HT1080 (cell line): ENCODE data around the gene MPRIP. TPM values are rescaled to one million over a fixed set of nuclear protein-coding genes. Genes with fewer than 3 reads are reported as not detected.

Source experiments
- DNase-seq: peaks from one replicate; pipeline ENCODE4 v3.0.0-alpha.2; 2015; ENCODE audit warnings: low read depth
- small RNA-seq: library from RNA; depleted of rRNA; stranded (forward); fragments of <200 nt; gene quantifications from one replicate; pipeline ENCODE3, GENCODE V24; 2014
- total RNA-seq: library from RNA; depleted of rRNA; stranded (reverse); fragments of >200 nt; shearing (Covaris generic); gene quantifications from 2 replicates; pipeline ENCODE4 v1.2.3, GENCODE V29; 2014; rRNA removed

Gene MPRIP
- total RNA-seq, 1 experiment from 2014 or later, result 340 TPM

- no peak for DNase-seq
Observed at GRCh38 chr17:17228521-17229279, 186.4 kb downstream of the MPRIP start.

DNA sequence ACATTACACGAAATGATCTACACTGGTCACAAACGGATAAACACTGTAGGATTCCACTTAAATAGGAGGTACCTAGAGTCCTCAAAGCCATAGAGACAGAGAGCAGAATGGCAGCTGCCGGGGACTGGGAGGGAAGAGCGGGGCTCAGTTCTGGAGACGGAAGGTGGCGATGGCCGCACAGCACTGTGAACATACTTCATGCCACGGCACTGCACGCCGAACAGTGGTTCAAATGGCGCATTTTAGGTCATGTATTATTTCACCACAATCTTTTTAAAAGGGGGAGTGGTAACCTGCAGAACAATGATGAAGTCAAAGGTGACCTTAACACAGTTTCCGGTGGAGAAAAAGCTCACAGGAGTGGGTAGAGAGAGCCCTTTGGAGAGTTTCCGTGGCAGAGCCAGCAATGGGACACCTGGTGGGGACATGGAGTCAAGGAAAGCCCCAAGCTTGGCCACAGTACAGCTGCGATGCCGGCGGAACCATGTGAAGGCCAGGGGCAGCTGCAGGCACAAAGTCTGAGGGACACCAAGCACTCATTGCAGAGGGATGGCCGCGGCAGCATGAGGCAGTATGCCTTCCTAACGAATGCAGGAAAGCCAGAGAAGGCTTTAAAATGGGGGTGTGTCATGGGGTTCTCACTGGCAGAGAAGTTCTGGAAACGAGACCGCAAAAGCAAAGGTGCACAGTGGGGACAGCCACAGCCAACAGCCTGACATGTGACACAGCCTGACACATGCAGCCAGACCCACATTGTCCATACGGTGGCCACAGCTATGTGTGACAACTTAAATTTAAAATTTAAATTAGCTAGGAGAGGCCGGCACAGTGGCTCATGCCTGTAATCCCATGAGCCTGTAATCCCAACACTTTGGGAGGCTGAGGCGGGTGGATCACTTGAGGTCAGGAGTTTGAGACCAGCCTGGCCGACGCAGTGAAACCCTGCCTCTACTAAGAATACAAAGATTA is 187.4 kb downstream of the MPRIP start:
- DNase-seq, result no peak

GRCh38 chr17:17231621-17232302 is 189.5 kb downstream of the MPRIP start:
- DNase-seq, result no peak

- DNase-seq, result no peak
Observed at GRCh38 chr17:17232303-17232621, 190.0 kb downstream of the MPRIP start.

DNA sequence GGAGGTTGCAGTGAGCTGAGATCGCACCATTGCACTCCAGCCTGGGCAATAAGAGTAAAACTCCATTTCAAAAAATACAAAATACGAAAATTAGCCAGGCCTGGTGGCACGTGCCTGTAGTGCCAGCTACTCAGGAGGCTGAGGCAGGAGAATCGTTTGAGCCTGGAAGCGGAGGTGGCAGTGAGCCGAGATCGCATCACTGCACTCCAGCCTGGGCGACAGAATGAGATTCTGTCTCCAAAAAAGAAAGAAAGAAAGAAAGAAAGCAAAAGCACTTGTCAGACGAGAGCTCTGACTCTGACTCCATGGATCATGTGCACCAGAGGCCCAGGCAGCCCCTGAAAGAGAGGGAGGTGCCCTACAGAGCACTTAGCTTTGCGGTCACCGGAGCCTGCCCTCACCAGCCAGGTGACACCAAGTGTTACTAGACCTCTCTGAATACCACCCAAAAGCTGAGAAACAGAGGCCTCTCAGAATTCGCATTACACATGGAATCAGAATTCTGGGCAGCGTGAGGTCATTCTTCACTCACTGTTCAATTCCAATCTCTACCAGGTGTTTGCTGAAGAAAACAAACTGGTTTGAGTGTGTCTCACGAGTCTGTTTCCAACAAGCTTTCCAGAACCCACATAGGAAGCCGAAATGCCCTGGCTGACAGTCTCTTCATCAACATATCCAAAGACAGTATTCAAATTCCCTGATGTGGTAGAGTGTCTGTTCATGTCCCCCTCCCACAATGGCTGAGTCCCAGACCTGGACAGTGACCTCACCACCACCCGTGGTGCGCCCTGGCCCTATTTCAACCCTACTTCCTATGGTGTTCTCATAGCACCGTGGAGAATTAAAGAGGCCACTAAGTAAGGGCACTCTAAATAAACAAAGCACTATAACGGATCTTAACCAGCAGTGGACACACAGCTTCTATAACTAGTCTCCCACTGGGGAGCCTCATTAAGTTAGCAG is 193.2 kb downstream of the MPRIP start:
- peak; percentile 32 for DNase-seq

- DNase-seq, result peak; percentile 35
Observed at GRCh38 chr17:17236295-17237025, 194.2 kb downstream of the MPRIP start.

DNA sequence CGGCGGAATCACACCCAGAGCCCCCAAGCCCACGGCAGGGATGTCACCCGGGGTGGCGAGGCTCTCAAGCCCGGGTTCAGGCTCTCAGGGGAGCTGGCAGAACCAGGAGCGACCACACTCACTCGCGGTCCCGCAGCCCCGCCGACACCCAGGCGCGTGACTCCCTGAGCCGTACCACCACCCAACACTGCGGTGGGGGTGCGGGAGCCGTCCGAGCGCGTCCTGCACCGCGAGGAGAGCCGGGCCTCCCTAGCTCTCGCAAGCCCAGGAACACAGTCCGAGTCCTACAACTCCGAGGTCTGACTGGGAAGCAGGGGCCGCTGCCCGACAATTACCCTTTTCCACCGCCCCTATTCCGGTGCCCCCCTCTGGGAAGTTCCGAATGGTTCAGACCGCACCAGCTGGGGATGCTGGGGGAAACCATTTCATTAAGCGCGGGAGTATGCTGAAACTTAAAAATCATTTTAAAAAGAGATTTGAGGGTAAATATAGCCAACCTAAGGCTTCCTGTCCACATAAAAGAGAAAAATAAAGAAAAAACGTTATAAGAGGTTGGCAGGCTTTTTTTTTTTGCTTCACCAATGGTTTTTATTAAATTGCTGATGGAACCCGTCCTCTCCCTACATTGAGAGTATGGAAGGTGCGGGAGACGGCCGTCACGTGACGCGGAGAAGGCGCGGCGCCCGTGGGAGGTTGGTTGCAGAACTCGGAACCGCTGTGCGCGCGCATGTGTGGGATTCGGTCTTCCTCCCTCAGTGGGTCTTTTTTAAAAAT is 195.0 kb downstream of the MPRIP start, which contains the start of gene FLCN:
Gene FLCN, minus strand, starts transcription at position 143 of the 774 bp plus-strand sequence. CDS start 9,031 bp downstream, outside the sequence.
- DNase-seq, result peak; percentile 78

DNA sequence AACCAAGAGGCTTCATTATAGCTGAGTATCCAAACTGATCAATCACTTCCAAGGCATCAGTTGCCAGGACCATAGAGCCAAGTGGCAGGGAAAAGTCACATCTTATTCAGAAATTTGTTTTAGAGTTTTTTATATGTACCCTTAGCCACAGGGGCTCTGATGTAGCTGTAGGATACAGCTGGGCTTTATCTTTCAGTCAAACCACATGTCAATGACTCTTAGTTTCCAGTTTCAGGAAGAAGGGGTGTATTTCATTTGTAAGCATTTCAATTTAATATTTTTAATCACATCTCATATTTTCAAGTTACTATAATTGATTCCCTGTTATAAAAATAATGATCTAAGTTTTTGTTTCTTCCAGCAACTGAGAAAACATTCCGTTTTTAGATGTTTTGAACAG is 197.6 kb downstream of the MPRIP start:
- DNase-seq, result no peak

GRCh38 chr17:17241656-17242055 is 199.4 kb downstream of the MPRIP start:
- DNase-seq, result no peak

DNA sequence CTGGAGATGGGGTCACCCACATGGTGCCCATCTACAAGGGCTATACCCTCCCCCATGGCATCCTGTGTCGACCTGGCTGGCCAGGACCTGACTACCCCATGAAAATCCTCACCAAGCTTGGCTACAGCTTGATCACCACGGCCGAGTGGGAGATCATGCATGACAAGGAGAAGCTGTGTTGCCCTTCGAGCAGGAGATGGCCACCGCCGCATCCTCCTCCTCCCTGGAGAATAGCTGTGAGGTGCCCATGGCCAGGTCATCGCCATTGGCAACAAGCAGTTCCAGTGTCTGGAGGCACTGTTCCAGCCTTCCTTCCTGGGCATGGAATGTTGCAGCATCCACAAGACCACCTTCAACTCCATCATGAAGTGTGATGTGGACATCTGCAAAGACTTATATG is 200.0 kb downstream of the MPRIP start:
- no peak for DNase-seq

Small RNA genes within 50 kb of the gene (small RNA-seq; reads per million reads assigned to genes)
- gene RNU6-767P, result not detected

Other genes with a start within 250 kb of the MPRIP start
- not detected in 2 replicates for gene TNFRSF13B, start 70.3 kb upstream of the MPRIP start, total RNA-seq
- not detected in 2 replicates for gene PLD6, start 163.9 kb downstream of the MPRIP start, total RNA-seq
- gene FLCN, start 194.7 kb downstream of the MPRIP start, total RNA-seq, result 26.0 and 35.4 TPM in 2 replicates
- 154 and 183 TPM in 2 replicates for gene COPS3, start 238.8 kb downstream of the MPRIP start, total RNA-seq